HG02759 (cell line): ENCODE results near the gene FRRS1L.
A peak's percentile ranks its signal among the peaks of the same experiment; 100 is the strongest.
"Not testable (repeated sequence)": the region's sequence is repeated elsewhere in the genome, so short reads cannot be mapped to it uniquely, and the experiment has no call there.

ENCODE experiments used
- ATAC-seq: cut with Tn5 transposase; IDR thresholded peaks from one replicate; pipeline ENCODE4 v1.9.1; 2021; ENCODE audit warnings: mild to moderate bottlenecking, moderate library complexity; ENCODE audit not compliant: unreplicated experiment

The FRRS1L gene

GRCh38 chr9:109133533-109133932 lies 33.5 kb downstream of the FRRS1L start:
- ATAC-seq: no peak

- no peak for ATAC-seq
Measured at GRCh38 chr9:109132567-109133021, 34.5 kb downstream of the FRRS1L start.

DNA sequence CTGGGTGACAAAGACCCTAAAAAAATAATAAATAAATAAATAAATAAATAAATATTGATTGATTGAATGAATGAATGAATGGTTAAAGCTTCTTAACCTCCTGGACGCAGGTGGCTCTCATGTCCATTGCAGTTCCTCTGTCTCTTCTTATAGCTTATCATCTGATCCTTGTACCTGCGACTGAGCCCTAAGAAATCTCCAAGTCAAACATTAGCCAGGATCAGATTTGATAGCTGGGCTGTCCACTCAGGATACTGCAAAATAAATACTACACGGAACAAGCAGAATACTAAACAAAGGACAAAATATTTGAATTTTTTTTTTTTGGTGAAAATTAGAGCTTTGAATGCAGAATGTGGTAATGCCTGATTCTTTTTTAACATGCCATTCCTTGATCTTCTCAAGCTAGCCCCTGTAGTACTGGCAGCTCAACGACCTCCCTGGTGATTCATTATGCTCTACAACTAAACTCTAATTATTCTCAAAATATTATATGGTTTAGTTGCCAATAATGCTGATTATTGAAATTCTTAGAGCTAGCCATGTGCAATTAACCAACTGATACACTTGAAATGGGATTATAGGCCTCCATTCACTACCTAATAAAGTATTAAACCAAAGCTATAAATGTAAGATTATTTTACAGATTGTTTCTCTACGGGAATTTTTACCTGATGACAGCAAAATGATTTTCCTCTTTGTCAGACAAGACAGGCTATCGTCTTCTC lies 37.4 kb downstream of the FRRS1L start:
- ATAC-seq: no peak

DNA sequence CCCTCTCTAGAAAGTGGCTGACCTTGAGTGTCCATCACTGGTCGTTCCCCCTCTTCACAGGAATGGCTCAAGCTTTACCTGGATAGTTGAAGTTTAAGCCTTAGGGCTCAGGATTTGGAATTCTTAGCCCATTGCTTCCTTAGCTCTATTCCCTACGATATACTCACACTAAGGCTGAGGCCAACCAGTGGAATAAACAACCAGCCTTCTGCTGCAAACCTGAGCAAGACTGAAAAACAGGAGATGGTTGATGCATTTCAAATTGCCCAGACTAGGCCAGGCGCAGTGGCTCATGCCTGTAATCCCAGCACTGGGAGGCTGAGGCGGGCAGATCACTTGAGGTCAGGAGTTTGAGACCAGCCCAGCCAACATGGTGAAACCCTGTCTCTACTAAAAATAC lies 40.4 kb downstream of the FRRS1L start:
- ATAC-seq: not testable (repeated sequence)

DNA sequence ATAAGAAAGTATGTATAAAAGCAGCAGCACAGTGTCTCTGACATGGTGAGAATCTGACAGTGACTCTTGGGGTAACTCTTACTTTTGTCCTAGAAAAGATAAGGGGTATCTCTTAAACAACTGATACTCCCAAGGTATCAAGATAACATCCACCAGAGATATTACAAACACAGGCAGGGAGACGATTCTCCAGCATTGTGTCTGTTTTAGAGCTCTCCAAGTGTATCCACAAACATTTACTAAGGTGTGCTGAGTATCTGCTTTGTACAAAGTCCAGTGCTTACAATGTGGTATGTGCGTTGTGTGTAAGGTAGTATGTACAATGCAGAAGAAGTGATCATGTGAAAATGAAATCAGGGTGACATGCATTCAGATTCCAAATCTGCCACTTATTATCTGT lies 42.9 kb downstream of the FRRS1L start:
- no peak for ATAC-seq

GRCh38 chr9:109122726-109123621 lies 44.1 kb downstream of the FRRS1L start:
- peak; percentile 22 for ATAC-seq

DNA sequence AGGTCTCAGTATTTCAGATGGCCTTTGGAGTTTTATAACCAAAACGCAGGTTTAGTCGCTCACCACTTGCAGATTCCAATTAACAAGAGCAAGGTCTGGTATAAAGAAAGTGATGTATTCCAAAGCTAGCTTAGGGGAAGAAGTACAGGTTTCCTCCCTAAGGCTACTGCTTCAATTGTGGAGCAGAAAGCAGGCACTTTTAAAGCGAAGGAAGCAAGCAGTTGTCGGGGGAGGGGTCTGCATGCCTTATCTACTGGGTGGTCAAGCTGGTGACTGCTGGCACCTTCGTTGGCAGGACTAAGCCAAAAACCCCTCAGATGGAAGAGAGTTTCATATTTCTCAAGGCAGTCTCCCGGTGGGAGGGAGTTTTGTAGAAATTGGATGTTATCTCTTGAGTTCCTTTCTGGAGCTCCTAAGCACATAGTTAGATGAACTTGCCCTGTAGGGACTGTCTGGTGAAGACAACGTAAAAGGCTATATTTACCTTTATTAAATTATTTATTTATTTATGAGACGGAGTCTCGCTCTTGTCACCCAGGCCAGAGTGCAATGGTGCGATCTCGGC lies 45.7 kb downstream of the FRRS1L start:
- ATAC-seq: no peak

DNA sequence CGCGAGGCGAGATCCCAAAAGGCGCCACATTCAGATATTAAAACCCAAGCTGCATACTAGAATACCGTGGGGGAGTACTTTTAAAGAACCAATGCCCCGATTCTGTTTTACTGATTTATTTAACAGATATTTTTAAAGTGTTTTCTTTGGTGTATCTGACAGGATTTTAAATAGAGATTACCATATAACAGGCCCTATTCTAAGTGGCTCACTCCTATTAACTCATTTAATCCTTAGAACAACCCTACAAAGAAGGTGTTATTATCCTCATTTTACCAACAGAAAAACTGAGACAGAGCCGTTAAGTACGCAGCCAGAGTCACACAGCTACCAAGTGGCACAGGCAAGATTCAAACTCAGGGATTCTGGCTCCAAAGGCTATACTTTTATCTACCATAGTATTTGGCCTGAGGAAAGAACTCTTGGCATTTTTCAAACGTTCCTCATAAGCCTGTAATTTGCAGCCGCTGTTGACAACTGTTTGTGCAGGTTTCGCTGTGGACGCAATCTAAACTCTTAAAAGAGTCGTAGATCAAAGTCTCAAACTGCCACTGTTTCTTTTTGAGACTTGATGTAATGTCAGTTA lies 46.8 kb downstream of the FRRS1L start:
- no peak for ATAC-seq

- peak; percentile 92 for ATAC-seq
Measured at GRCh38 chr9:109119439-109120203, 47.4 kb downstream of the FRRS1L start, which contains the start of gene TMEM245. Gene TMEM245 (minus strand): TSS chr9:109119947. CDS start chr9:109119913, 34 bp downstream.

DNA sequence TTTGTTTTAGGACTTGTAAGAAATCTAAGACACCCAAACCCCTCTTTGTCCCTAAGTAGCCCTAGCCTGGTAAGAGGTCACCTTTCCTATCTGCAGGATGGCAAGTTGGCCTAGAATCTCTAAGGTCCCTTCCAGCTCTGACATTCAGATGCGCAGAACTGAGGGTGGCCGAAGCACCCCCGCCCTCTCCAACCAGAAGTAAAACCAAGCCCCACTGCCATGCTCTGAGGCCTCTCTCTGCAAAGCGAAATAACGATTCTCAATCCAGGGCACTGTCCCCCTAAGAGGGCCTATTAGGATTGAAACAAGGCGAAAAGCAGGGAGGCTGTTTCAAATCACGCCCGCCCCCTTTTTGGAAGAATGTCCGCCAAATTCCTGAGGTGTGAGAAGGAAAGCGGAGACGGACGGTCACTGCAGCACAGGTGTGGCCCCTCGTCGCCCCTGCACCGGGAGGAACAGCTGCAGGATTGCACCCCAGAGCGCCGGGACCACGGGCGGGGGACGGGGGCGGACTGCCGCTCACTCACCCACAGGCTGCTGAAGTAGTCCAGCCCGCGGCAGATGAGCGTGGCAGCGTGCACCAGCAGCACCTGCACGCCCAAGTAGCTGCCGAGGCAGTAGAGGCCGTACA lies 48.1 kb downstream of the FRRS1L start:
- ATAC-seq: no peak

DNA sequence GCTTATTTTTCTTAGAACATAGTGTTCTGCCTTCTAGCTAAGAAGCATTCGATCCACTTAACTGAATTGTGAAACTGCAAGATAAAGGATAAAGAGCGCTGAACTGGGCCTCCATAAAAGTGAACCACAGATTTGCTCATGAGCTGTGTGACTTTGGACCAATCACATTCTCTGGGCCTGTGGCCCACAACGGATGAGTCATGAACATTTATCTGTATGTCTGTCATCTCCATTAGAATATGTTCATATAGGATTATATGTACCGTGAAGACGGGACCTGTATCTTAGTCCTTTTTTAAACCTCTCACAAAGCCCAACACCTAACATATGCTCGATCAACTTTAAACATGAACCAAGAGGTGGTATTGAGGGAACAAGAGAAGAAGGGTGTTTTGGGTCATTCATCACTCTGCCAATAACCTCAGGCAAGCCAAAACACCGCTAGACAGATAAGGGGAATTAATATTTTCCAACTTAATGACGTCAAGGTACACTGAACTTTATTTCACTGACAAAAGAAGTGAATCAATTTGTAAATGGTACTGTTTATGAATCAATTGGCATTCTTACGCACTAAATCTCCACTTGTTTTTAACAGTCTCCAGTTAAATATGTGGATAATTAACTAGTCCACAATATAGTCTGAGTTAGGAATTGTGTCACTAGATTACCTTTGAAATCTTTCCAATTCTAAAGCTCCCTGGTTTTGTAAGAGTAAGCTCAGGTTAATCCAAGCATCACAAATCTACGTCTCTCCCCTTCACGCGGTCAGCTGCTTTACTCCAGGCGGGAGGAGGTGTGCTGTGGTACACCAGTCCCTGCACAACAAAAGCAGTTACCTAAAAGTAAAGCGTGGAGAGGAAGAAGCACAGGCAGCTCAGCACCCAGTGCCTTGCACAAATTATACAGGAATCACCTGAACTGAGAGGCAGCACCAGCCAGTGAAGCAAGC lies 48.9 kb downstream of the FRRS1L start:
- no peak for ATAC-seq

DNA sequence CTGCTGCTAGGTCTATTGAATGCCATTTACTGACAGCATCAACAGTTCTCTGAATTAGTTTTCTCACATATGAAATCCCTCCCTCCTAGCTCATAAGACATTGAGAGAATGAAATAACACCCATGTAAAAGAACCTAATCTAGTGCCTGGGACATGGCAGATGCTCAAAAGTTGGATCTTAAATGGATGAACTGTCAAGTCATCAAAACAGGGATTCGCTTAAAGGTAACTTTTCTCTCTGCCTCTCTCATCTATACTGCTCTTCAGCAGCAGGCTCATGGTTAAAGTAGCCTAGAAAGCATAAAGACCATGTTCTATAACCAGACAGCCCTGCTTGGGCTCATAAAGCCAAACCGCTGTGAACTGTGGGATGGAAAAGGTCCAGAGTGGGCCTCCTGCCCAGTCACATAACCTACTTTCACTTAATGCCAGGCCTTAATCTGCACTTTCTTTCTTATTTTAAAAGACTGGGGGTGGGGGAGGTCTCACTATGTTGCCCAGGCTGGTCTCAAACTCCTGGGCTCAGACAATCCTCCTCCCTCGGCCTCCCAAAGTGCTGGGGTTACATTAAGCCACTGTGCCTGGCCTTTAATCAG lies 51.0 kb downstream of the FRRS1L start:
- ATAC-seq: no peak

DNA sequence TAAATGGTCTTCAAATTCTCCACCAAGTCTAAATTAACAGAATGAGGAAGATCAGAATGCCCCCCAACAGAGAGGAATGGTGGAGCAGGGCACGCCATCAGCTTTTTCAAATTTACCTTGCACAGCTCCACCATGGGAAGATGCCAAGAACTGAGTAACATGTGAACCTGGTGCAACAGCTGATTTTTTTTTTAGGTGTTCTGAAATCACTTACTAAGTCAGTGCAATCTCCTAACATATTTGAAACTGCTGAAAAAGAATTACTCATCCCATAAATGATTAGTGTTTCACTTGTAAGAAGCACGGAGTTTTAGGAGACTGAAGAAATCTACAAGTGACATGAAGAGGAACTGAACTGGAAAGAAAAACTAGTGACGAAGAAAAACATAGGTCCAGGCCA lies 52.4 kb downstream of the FRRS1L start:
- no peak for ATAC-seq

- no peak for ATAC-seq
Measured at GRCh38 chr9:109113892-109114609, 53.0 kb downstream of the FRRS1L start.

- ATAC-seq: no peak
Measured at GRCh38 chr9:109113254-109113653, 53.8 kb downstream of the FRRS1L start.

GRCh38 chr9:109110329-109111021 lies 56.6 kb downstream of the FRRS1L start:
- peak; percentile 68 for ATAC-seq

DNA sequence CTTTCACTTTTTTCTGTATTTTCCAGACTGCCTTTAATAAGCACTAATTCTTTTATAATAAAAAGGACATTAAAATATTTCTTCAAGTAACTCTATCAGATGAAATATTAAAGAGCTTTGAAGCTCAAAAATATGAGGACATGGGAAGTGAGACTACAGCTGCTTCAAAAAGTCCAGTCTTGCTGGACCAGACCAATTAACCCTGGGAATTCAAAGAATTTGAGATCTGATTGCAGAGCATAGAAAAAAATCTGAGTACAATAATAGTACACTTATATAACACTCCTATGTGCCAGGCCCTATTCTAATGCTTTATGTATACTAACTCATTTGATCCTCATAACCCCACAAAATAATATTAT lies 57.1 kb downstream of the FRRS1L start:
- ATAC-seq: no peak
